Activated T-cell treated with anti-CD3 and anti-CD28 coated beads for 24 hours (primary cell): ENCODE data around the gene FMR1.

Experiments used
- DNase-seq: peaks from one replicate; pipeline ENCODE4 v3.0.0-alpha.2; 2020; ENCODE audit warnings: low read depth

Gene FMR1

GRCh38 chrX:147916375-147916968, 4.8 kb downstream of the FMR1 start:
- no peak for DNase-seq

DNA sequence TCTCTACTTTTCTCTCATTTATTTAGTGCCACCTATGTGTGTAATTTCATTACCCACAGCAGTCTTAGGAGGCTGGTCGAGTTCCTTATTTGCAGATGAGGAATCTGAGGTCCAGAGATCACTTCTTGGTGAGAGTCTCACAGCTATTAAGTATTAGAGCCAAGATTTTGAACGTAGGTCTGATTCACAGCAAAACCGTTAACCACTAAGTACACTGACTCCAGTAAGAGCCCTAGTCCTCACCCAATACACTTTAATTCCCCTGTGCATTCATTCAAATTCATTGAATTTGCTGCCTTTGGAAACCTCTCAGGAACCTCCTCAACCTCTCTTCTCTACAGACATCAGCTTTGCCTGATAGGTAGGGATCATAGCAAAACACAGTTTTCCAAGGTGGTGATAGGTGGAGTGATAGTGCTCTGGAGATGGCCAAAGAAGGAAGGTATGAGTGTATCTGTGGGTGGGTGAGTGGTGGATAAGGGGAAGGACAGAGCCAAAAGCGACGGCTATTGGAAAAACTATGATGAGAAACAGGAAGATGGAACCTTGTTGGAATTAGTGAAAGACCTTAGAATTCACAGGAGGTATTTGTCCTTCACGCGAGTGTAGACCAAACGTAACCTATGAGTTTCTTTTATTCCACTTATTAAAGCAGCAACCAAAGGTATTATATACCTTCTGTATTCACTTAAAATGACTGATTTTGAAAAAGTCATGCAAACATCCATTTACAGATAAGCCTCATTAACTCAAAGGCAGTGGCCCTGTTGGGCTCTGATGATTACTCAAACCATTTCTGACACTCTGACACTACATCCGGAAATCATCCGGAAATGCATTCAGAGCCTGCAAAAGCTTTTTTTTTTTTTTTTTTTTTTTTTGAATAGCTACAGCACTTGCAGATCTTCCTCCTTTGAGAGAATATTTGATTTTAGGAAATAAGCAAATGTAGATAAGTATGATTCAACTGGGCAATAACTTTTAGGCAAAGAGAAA, 6.3 kb downstream of the FMR1 start:
- no peak for DNase-seq

DNA sequence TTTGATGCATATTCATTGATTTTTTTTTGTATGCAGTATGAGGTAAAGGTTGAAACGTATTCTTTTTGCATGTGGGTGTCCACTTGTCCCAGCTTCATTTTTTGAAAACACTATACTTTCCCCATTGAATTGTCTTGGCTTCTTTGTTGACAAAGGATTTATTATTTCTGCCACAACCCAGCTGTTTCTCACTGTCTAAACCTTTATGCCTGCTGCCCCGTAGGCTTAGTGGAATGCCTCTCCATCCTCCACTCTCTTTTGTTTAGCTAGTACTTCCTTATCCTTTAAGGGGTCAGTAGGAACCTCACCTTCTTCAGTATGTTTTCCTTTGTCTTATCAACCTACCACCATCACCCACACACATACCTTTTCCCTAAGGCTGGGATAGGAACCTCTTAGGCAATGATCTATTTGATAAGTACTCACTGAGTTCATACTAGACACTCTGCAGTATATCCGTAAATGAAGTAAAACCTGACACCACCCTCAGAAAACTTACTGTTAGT, 8.5 kb downstream of the FMR1 start:
- no peak for DNase-seq

GRCh38 chrX:147923605-147924004, 11.9 kb downstream of the FMR1 start:
- DNase-seq, result no peak

DNA sequence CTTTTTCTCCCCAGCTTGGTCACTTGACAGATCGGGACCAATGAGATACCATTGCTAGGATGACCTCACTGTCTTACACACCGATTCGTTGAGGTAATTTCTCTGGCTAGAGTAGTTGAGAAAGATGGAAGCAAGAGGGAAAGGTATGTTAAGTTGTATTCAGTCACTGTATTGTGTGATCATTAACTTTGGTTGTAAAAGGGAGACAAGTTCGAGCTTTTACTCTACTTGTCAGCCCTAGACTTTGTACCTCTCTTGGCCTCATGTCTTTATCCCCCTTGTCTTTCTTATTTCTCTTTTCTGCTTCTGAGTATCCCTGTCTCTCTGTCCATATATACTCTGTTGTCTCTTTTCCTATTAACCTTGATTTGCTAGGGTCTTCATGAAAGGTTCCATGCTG, 15.5 kb downstream of the FMR1 start:
- DNase-seq, result no peak

GRCh38 chrX:147933815-147934214, 22.1 kb downstream of the FMR1 start:
- DNase-seq, result no peak

- no peak for DNase-seq
These were observed 23.5 kb downstream of the FMR1 start for GRCh38 chrX:147935156-147935758.

- DNase-seq, result no peak
These were observed 33.6 kb downstream of the FMR1 start for GRCh38 chrX:147945286-147945685.

GRCh38 chrX:147948531-147948930, 36.8 kb downstream of the FMR1 start:
- no peak for DNase-seq

- DNase-seq, result no peak
These were observed 38.6 kb downstream of the FMR1 start for GRCh38 chrX:147950352-147950751.

- DNase-seq, result no peak
These were observed 42.3 kb downstream of the FMR1 start for GRCh38 chrX:147953976-147954375.

DNA sequence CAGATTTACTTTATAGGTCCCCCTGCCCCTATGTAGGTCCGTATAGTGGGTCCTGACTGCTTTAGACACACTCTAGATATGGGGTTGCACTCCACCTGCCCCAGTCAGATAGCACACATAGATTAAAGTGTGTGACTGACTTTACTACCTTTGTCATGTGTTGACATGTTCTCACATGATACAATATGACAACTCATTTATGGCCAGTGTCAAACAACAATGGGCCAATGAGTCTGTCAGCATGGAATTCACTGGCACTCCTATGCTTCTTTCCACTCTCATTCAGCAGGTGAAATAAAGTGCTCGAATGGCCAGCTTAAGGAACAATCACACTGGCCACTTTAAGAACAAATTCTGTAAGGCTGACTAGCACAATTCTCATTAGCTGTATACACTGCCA, 45.6 kb downstream of the FMR1 start:
- DNase-seq, result no peak

DNA sequence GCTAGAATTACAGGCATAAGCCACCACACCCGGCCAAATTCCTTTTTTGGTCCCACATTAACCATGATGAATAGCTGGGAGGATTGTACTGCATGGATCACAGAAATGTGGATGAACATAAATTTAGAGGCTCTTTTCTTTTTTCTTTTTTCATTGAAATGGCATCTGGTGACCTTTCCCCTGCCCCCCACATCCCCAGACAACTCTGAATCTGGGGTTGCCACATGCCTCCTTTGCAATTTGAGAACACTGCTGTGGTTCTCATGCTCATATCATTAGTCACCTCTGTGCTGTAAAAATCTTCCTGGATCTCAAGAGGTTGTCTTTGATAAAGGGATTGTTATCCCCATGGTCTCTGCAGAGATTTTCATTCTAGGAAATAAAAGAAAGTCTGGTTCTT, 46.6 kb downstream of the FMR1 start:
- no peak for DNase-seq

- no peak for DNase-seq
These were observed 49.0 kb downstream of the FMR1 start for GRCh38 chrX:147960722-147961121.

- DNase-seq, result no peak
These were observed 50.8 kb downstream of the FMR1 start for GRCh38 chrX:147962476-147962875.

- no peak for DNase-seq
These were observed 67.2 kb downstream of the FMR1 start for GRCh38 chrX:147978931-147979330.

DNA sequence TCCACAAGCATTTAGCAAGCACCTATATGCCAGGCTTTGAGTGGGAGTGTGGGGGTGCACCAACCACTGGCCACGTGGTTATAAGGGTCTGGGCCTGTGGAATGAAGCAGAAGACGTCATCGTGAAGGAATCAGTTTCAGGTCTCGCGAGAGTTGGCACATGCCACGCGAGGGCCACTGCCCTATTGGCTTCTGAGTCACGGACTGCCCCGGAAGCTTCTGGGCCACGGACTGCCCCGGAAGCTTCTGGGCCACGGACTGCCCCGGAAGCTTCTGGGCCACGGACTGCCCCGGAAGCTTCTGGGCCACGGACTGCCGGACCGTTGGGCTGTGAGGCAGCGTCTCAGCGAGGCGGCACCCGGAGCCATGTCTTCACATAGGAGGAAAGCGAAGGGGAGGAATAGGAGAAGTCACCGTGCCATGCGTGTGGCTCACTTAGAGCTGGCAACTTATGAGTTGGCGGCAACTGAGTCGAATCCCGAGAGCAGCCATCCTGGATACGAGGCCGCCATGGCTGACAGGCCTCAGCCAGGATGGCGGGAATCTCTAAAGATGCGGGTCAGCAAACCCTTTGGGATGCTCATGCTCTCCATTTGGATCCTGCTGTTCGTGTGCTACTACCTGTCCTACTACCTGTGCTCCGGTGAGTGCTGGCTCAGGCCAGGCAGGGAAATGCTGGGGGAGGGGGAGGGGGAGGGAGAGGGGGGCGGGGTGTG, 69.5 kb downstream of the FMR1 start, which contains the start of gene FMR1NB:
Gene FMR1NB (plus strand): TSS at position 300 of the 715 bp plus-strand sequence. CDS start 66 bp downstream, at position 366.
- no peak for DNase-seq
